HEK293 (cell line): Measurements from ENCODE around the gene E2F4.

Source experiments
- CTCF ChIA-PET: fragments of 350-600 bp; formaldehyde crosslinking; extraction: SDS; loops from one replicate; lab custom pipeline; 2021; ENCODE audit warnings: antibody characterized with exemption; lab: Yijun Ruan, JAX
- POLR2A ChIA-PET: fragments of 300-600 bp; formaldehyde crosslinking; extraction: SDS; loops from one replicate; lab custom pipeline; 2020; ENCODE audit warnings: antibody characterized with exemption, inconsistent platforms; lab: Yijun Ruan, JAX
- H3K27ac ChIP-seq: fragments of 200-500 bp; sonication (Bioruptor generic); 2 replicates; pipeline ENCODE4 v1.5.1; 2014; ENCODE audit warnings: low read depth, low read length, control low read depth, inconsistent platforms; ENCODE audit errors: extremely low read depth
- H3K36me3 ChIP-seq, 2 experiments: fragments of 200-500 bp in 1 of 2; sonication (Bioruptor generic) in 1 of 2; 1 replicate in 1 of 2; 2 replicates in 1 of 2; pipeline ENCODE4 v1.5.1; 2014 to 2017; ENCODE audit warnings: inconsistent platforms in 2 of 2, low read length in 2 of 2; ENCODE audit not compliant: control insufficient read depth in 2 of 2, insufficient read depth in 1 of 2
- H3K4me1 ChIP-seq: fragments of 200-500 bp; sonication (Bioruptor generic); 2 replicates; pipeline ENCODE4 v1.5.1; 2014; ENCODE audit warnings: mild to moderate bottlenecking, low read length, inconsistent platforms; ENCODE audit not compliant: control insufficient read depth, insufficient read depth
- H3K4me3 ChIP-seq: 2 replicates; pipeline ENCODE4 v1.5.1; 2011; ENCODE audit warnings: low read depth, mild to moderate bottlenecking, control low read depth, low read length, moderate library complexity
- H3K9me3 ChIP-seq: fragments of 200-500 bp; sonication (Bioruptor generic); 2 replicates; pipeline ENCODE4 v1.5.1; 2014; ENCODE audit warnings: low read depth, low read length, inconsistent platforms; ENCODE audit not compliant: control insufficient read depth, insufficient read depth
- HOXC10 ChIP-seq: sonication (generic); formaldehyde crosslinking; IDR thresholded peaks from 2 replicates; pipeline ENCODE4 v1.8.1; 2023; ENCODE audit warnings: mild to moderate bottlenecking, missing genetic modification reagents
- KLF1 ChIP-seq: fragments of 450-650 bp; formaldehyde crosslinking; IDR thresholded peaks from 2 replicates; pipeline ENCODE4 v1.5.1; 2016; ENCODE audit warnings: missing biosample characterization, missing genetic modification characterization
- KLF9 ChIP-seq: fragments of 450-650 bp; formaldehyde crosslinking; IDR thresholded peaks from 2 replicates; pipeline ENCODE4 v1.5.1; 2016; ENCODE audit warnings: missing biosample characterization, missing genetic modification characterization, low read depth
- PRDM1 ChIP-seq: fragments of 450-650 bp; formaldehyde crosslinking; IDR thresholded peaks from 2 replicates; pipeline ENCODE4; 2016; ENCODE audit warnings: missing biosample characterization, missing genetic modification characterization
- SP2 ChIP-seq: fragments of 450-650 bp; formaldehyde crosslinking; IDR thresholded peaks from 2 replicates; pipeline ENCODE4 v1.5.1; 2016; ENCODE audit warnings: missing biosample characterization, missing genetic modification characterization
- SP3 ChIP-seq: fragments of 450-650 bp; formaldehyde crosslinking; IDR thresholded peaks from 2 replicates; pipeline ENCODE4 v1.5.1; 2016; ENCODE audit warnings: missing biosample characterization, missing genetic modification characterization
- ZNF133 ChIP-seq: fragments of 450-650 bp; formaldehyde crosslinking; IDR thresholded peaks from 2 replicates; pipeline ENCODE4 v1.5.1; 2016; ENCODE audit warnings: missing biosample characterization, missing genetic modification characterization
- ZNF16 ChIP-seq: fragments of 450-650 bp; formaldehyde crosslinking; IDR thresholded peaks from 2 replicates; pipeline ENCODE4 v1.5.1; 2016; ENCODE audit warnings: low read depth, missing biosample characterization, missing genetic modification characterization
- ZNF335 ChIP-seq: fragments of 450-650 bp; formaldehyde crosslinking; conservative IDR thresholded peaks from 2 replicates; pipeline ENCODE4 v1.5.1; 2016; ENCODE audit warnings: missing biosample characterization, missing genetic modification characterization
- ZNF350 ChIP-seq: fragments of 450-650 bp; formaldehyde crosslinking; IDR thresholded peaks from 2 replicates; pipeline ENCODE4 v1.5.0; 2017; ENCODE audit warnings: missing biosample characterization, mild to moderate bottlenecking, missing genetic modification characterization
- ZNF48 ChIP-seq: fragments of 450-650 bp; formaldehyde crosslinking; IDR thresholded peaks from 2 replicates; pipeline ENCODE4 v1.5.1; 2016; ENCODE audit warnings: missing biosample characterization, missing genetic modification characterization
- TF ChIP-seq, protein P1 (sequence below): fragments of 450-650 bp; formaldehyde crosslinking; IDR thresholded peaks from 2 replicates; pipeline ENCODE4 v1.5.1; 2016; ENCODE audit warnings: missing biosample characterization, missing genetic modification characterization, borderline replicate concordance
- TF ChIP-seq, protein P2 (sequence below): fragments of 450-650 bp; formaldehyde crosslinking; IDR thresholded peaks from 2 replicates; pipeline ENCODE4 v1.5.1; 2016; ENCODE audit warnings: missing biosample characterization, missing genetic modification characterization
- TF ChIP-seq, protein P3 (sequence below): fragments of 450-650 bp; formaldehyde crosslinking; IDR thresholded peaks from 2 replicates; pipeline ENCODE4 v1.5.1; 2017; ENCODE audit warnings: missing biosample characterization, missing genetic modification characterization

The E2F4 gene

GRCh38 chr16:67157892-67158635, 33.9 kb upstream of the E2F4 start (continued):
- TF ChIP-seq, protein P1, sequence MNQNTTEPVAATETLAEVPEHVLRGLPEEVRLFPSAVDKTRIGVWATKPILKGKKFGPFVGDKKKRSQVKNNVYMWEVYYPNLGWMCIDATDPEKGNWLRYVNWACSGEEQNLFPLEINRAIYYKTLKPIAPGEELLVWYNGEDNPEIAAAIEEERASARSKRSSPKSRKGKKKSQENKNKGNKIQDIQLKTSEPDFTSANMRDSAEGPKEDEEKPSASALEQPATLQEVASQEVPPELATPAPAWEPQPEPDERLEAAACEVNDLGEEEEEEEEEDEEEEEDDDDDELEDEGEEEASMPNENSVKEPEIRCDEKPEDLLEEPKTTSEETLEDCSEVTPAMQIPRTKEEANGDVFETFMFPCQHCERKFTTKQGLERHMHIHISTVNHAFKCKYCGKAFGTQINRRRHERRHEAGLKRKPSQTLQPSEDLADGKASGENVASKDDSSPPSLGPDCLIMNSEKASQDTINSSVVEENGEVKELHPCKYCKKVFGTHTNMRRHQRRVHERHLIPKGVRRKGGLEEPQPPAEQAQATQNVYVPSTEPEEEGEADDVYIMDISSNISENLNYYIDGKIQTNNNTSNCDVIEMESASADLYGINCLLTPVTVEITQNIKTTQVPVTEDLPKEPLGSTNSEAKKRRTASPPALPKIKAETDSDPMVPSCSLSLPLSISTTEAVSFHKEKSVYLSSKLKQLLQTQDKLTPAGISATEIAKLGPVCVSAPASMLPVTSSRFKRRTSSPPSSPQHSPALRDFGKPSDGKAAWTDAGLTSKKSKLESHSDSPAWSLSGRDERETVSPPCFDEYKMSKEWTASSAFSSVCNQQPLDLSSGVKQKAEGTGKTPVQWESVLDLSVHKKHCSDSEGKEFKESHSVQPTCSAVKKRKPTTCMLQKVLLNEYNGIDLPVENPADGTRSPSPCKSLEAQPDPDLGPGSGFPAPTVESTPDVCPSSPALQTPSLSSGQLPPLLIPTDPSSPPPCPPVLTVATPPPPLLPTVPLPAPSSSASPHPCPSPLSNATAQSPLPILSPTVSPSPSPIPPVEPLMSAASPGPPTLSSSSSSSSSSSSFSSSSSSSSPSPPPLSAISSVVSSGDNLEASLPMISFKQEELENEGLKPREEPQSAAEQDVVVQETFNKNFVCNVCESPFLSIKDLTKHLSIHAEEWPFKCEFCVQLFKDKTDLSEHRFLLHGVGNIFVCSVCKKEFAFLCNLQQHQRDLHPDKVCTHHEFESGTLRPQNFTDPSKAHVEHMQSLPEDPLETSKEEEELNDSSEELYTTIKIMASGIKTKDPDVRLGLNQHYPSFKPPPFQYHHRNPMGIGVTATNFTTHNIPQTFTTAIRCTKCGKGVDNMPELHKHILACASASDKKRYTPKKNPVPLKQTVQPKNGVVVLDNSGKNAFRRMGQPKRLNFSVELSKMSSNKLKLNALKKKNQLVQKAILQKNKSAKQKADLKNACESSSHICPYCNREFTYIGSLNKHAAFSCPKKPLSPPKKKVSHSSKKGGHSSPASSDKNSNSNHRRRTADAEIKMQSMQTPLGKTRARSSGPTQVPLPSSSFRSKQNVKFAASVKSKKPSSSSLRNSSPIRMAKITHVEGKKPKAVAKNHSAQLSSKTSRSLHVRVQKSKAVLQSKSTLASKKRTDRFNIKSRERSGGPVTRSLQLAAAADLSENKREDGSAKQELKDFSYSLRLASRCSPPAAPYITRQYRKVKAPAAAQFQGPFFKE, result no peak
- TF ChIP-seq ZNF133 (tag by site-specific recombination) (no peak), ZNF350 (no peak), ZNF16 (tag by site-specific recombination) (no peak)

GRCh38 chr16:67158637-67159600, 33.0 kb upstream of the E2F4 start:
- ChIA-PET CTCF (interaction anchor here (0.7 to 7.4 kb wide), 8 partner anchors 9 to 253 kb away, joined by 3 to 155 read pairs (median 7); partner anchors contain the start of genes CES3 and NOL3), POLR2A (interaction anchor here (1.7 kb wide), 1 partner anchor 141 kb away, joined by 5 read pairs; no protein-coding TSS in a partner anchor)
- peak; percentile 67 for TF ChIP-seq ZNF335 (tag by site-specific recombination)
- TF ChIP-seq PRDM1 (tag by site-specific recombination), result peak; percentile 79
- TF ChIP-seq KLF9 (tag by site-specific recombination), result peak; percentile 90
- TF ChIP-seq HOXC10, result no peak
- TF ChIP-seq SP2 (tag by site-specific recombination), result peak; percentile 68
- no peak for TF ChIP-seq ZNF48 (tag by site-specific recombination)
- peak; percentile 67 for TF ChIP-seq SP3 (tag by site-specific recombination)
- TF ChIP-seq, protein P2, sequence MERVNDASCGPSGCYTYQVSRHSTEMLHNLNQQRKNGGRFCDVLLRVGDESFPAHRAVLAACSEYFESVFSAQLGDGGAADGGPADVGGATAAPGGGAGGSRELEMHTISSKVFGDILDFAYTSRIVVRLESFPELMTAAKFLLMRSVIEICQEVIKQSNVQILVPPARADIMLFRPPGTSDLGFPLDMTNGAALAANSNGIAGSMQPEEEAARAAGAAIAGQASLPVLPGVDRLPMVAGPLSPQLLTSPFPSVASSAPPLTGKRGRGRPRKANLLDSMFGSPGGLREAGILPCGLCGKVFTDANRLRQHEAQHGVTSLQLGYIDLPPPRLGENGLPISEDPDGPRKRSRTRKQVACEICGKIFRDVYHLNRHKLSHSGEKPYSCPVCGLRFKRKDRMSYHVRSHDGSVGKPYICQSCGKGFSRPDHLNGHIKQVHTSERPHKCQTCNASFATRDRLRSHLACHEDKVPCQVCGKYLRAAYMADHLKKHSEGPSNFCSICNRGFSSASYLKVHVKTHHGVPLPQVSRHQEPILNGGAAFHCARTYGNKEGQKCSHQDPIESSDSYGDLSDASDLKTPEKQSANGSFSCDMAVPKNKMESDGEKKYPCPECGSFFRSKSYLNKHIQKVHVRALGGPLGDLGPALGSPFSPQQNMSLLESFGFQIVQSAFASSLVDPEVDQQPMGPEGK (tag by site-specific recombination), result peak; percentile 54; the same call in 1 of the 2 replicates
- peak; percentile 49; the same call in 1 of the 2 replicates for TF ChIP-seq KLF1
- TF ChIP-seq, protein P3, sequence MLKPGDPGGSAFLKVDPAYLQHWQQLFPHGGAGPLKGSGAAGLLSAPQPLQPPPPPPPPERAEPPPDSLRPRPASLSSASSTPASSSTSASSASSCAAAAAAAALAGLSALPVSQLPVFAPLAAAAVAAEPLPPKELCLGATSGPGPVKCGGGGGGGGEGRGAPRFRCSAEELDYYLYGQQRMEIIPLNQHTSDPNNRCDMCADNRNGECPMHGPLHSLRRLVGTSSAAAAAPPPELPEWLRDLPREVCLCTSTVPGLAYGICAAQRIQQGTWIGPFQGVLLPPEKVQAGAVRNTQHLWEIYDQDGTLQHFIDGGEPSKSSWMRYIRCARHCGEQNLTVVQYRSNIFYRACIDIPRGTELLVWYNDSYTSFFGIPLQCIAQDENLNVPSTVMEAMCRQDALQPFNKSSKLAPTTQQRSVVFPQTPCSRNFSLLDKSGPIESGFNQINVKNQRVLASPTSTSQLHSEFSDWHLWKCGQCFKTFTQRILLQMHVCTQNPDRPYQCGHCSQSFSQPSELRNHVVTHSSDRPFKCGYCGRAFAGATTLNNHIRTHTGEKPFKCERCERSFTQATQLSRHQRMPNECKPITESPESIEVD, result no peak
- Histone ChIP-seq H3K4me1 (no peaks in the 10 kb centered on the region), H3K4me3 (peak overlapping the region; percentile 75), H3K36me3 (peaks cover 0 to 3% of the 10 kb centered on the region in 2 experiments; a peak in 1 of 3 replicates), H3K9me3 (no peaks in the 10 kb centered on the region), H3K27ac (no peak overlapping the region; the same call in 1 of the 2 replicates)
